Non-pigmented ciliary epithelial cell (primary cell): ENCODE data around the gene GABRG2.
"Not testable (repeated sequence)": the region's sequence is repeated elsewhere in the genome, so short reads cannot be mapped to it uniquely, and the experiment has no call there.

Experiments used
- DNase-seq: peaks from one replicate; pipeline ENCODE4 v3.0.0-alpha.2; 2010; ENCODE audit warnings: low read depth

Gene GABRG2

GRCh38 chr5:162067655-162068411, at the start of gene GABRG2:
TSS of gene GABRG2 (plus strand) at chr5:162067773. CDS start at chr5:162068000, 227 bp downstream.
- no peak for DNase-seq

DNA sequence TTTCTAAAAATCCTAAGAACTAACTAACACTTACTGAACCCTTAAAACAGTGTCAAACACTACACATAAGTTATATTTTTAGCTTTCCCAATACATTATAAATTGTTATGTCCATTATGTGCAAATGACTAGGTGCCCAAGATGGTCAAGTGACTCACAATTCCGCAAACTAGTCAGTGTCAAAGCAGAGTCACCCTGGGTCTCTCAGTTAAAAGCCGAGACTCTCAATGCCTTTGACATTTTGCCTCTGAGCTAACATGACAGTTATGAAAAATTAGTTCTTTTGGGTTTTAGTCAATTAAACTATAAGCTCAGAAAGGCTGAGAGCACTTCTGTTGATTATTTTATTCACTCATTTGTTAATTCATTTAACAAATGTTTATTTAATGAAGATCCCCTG, 42.3 kb upstream of the GABRG2 start:
- no peak for DNase-seq

DNA sequence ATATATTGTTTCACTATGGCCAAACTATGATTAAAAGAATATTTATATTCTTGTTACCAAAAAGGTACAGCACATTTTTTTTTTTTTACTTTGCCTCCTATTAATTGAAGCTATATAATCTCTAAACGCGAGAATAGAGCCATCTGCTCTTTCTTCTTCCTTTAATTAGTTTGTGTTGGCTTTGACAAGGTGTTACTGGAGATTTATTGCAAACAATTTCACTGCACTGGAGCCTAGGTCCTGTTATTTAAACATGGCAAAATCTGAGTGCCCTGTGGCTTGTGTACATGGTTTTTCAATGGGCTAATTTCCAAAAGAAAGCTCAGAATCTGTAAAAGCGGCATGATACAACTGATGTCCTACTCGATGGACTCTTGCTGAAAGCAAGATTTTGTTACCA, 40.8 kb upstream of the GABRG2 start:
- no peak for DNase-seq

GRCh38 chr5:162037431-162037830, 30.1 kb upstream of the GABRG2 start:
- no peak for DNase-seq

GRCh38 chr5:162047279-162047678, 20.3 kb upstream of the GABRG2 start:
- DNase-seq = no peak

GRCh38 chr5:162052676-162053075, 14.9 kb upstream of the GABRG2 start:
- DNase-seq = no peak

GRCh38 chr5:162055095-162055494, 12.5 kb upstream of the GABRG2 start:
- DNase-seq = not testable (repeated sequence)

- DNase-seq = no peak
Measured at GRCh38 chr5:162067162-162067561, 411 bp upstream of the GABRG2 start.

- DNase-seq = no peak
Measured at GRCh38 chr5:162068412-162068811, 839 bp downstream of the GABRG2 start.

GRCh38 chr5:162068936-162069335, 1.4 kb downstream of the GABRG2 start:
- no peak for DNase-seq

- no peak for DNase-seq
Measured at GRCh38 chr5:162078805-162079204, 11.2 kb downstream of the GABRG2 start.

DNA sequence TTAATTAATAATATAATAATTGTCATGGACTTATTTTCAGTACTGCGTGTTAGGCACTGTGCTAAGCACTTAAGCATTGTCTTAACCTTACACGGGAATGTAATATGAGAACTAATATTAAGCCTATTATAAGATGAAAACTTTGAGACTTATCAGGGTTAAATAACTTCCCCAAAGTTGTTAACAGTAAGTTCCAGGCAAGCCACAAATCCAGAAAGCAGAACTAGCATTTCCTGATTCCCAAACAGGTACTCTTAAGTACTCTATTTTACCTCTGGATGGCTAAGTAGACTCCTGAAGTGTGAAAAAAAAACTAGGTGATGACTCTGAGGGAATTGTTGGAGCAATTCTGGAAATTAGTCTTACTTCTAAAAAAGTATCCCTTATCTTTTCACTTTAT, 23.8 kb downstream of the GABRG2 start:
- DNase-seq = no peak

- DNase-seq = no peak
Measured at GRCh38 chr5:162096448-162096847, 28.9 kb downstream of the GABRG2 start.

GRCh38 chr5:162107591-162107990, 40.0 kb downstream of the GABRG2 start:
- no peak for DNase-seq

DNA sequence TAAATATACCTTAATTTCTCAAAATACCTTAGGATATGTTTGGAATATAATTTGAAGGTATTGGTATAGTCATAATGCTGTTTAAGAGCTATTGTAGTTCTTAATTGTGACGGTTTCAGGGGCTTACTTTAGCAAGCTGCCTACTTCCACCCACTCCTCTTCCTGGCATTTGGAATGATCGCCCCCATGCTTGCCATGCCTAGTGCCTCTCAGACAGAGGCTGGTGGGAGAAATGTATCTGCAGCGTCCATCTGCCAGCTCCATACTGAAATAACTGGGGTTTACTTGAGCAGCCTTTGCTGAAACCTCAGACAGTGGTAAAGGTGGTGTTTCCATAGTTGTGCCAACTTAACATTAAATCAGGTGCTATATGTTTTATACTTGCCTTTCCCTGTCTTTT, 52.2 kb downstream of the GABRG2 start:
- DNase-seq = no peak

GRCh38 chr5:162128117-162128516, 60.5 kb downstream of the GABRG2 start:
- no peak for DNase-seq

GRCh38 chr5:162132348-162132747, 64.8 kb downstream of the GABRG2 start:
- no peak for DNase-seq

DNA sequence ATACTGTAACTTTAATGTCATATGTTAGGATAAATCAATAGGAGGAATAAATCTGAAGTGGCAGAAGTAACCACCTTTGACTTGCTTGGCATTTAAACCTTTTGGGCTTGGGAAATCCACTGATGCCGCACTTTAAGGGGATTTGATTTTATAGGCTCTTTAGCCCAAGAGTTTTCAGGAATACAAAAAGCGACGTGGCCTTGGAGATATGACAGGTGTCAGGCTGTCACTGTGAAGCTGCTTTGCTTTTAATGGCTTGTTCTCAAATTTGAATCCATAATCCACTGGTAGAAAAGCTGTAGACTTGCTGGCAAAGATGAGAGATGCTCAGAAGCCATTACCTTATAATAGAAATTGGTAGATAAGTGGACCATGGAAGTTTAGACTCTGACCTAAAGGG, 71.6 kb downstream of the GABRG2 start:
- DNase-seq = no peak

DNA sequence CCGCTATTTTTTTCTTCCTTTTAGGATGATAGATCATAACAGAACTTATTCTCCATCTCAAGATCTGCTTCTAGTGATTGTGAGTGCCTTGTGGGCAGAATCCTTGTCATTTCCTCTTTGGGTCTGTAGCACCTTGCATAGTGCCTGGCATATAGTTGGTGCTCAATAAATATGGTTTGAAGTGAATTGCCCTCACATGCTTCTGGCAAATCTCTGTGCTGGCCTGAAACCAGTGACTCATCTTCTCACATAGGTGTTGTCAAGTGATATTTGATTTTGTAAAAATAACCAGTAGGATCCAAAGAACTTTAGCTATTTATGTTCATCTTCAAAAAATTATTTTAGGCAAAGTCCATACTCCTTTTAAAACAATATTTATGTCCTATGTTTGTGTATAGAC, 86.7 kb downstream of the GABRG2 start:
- no peak for DNase-seq

- DNase-seq = no peak
Measured at GRCh38 chr5:162160401-162160800, 92.8 kb downstream of the GABRG2 start.

DNA sequence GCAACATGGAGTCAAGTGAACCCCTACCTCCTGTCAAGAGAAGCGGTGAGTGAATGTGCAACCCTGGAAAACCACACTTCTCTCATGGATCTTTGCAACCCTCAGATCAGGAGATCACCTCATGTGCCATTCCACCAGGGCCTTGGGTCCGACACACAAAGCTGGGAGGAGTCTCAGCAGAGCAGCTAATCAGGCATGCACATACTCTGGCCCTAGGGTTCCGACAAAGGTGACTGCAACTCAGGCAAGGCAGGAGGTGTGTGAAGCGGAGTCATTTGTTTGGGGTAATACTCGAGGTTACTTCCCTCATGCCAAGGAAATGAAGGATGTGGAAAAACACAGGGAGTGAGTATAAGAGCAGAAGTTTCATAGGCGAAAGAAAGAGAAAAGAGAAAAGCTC, 96.1 kb downstream of the GABRG2 start:
- no peak for DNase-seq

GRCh38 chr5:162174358-162174974, 106.9 kb downstream of the GABRG2 start:
- no peak for DNase-seq

DNA sequence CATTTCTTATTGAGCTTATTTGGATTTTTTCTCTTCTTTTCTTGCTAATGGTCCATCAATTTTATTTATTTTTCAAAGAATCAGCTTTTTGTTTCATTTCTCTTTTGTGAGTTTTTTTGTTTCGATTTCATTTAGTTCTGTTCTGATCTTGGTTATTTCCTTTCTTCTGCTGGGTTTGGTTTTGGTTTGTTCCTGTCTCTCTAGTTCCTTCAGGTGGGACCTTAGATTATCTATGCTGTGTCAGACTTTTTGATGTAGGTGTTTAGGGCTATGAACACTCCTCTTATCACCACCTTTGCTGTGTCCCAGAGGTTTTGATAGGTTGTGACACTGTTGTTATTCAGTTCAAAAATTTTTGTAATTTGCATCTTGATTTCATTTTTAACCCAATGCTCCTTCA, 119.8 kb downstream of the GABRG2 start:
- DNase-seq = no peak

GRCh38 chr5:162189719-162190118, 122.1 kb downstream of the GABRG2 start:
- DNase-seq = no peak
